GM23338 (cell line): ENCODE results near the gene TTLL6. TPM values are rescaled to one million over a fixed set of nuclear protein-coding genes. Genes with fewer than 3 reads are reported as not detected.

ENCODE experiments used
- ATAC-seq: fragments of 200-7000 bp; cut with Tn5 transposase; 3 replicates; pipeline ENCODE4 v1.9.1; 2020
- DNase-seq: peaks from one replicate; pipeline ENCODE4 v3.0.0-alpha.2; 2015; ENCODE audit warnings: low spot score
- H2AFZ ChIP-seq: fragments of 200-600 bp; sonication (generic); 2 replicates; pipeline ENCODE4 v1.8.0; 2016; ENCODE audit warnings: antibody characterized with exemption, mild to moderate bottlenecking, moderate library complexity
- H3F3A ChIP-seq: fragments of 200-600 bp; sonication (generic); replicated peaks from 2 replicates; pipeline ENCODE4 v1.8.0; 2017; ENCODE audit warnings: antibody characterized with exemption, mixed run types, low read depth
- H3K27ac ChIP-seq: fragments of 200-600 bp; sonication (generic); 2 replicates; pipeline ENCODE4 v1.6.1; 2016; ENCODE audit warnings: low read depth
- H3K27me3 ChIP-seq: fragments of 200-600 bp; sonication (generic); 2 replicates; pipeline ENCODE4 v1.8.0; 2016; ENCODE audit warnings: mild to moderate bottlenecking, mixed run types, moderate library complexity; ENCODE audit not compliant: insufficient read depth
- H3K36me3 ChIP-seq: fragments of 200-600 bp; sonication (generic); 2 replicates; pipeline ENCODE4 v1.8.0; 2016; ENCODE audit warnings: mild to moderate bottlenecking; ENCODE audit not compliant: insufficient read depth
- H3K4me1 ChIP-seq: fragments of 200-600 bp; sonication (generic); 2 replicates; pipeline ENCODE4 v1.8.0; 2016; ENCODE audit warnings: mild to moderate bottlenecking, moderate library complexity; ENCODE audit not compliant: insufficient read depth
- H3K4me2 ChIP-seq: fragments of 200-600 bp; sonication (generic); 2 replicates; pipeline ENCODE4 v1.7.1; 2017; ENCODE audit warnings: mixed run types
- H3K4me3 ChIP-seq: fragments of 200-600 bp; sonication (generic); 2 replicates; pipeline ENCODE4 v1.6.1; 2016; ENCODE audit warnings: mixed run types
- H3K79me2 ChIP-seq: fragments of 200-600 bp; sonication (generic); replicated peaks from 2 replicates; pipeline ENCODE4 v1.8.0; 2017; ENCODE audit warnings: mild to moderate bottlenecking; ENCODE audit not compliant: insufficient read depth
- H3K9me2 ChIP-seq: fragments of 200-600 bp; sonication (generic); 2 replicates; pipeline ENCODE4 v1.8.0; 2017; ENCODE audit not compliant: insufficient read depth
- H4K20me1 ChIP-seq: fragments of 200-600 bp; sonication (generic); replicated peaks from 2 replicates; pipeline ENCODE4 v1.8.0; 2017; ENCODE audit warnings: mild to moderate bottlenecking; ENCODE audit not compliant: insufficient read depth
- H3K27ac Mint-ChIP-seq: 2 replicates; pipeline ENCODE4 v1.8.0; 2020; ENCODE audit warnings: inconsistent platforms, mild to moderate bottlenecking, moderate library complexity, mixed read lengths
- H3K27me3 Mint-ChIP-seq: 3 replicates; pipeline ENCODE4 v1.8.0; 2022; ENCODE audit warnings: low read depth, mild to moderate bottlenecking, moderate library complexity, mixed read lengths, inconsistent platforms; ENCODE audit not compliant: insufficient read depth, poor library complexity
- H3K36me3 Mint-ChIP-seq: 3 replicates; pipeline ENCODE4 v1.8.0; 2021; ENCODE audit warnings: low read depth, mild to moderate bottlenecking, inconsistent platforms, moderate library complexity, mixed read lengths
- H3K4me1 Mint-ChIP-seq: 3 replicates; pipeline ENCODE4 v1.8.0; 2020; ENCODE audit warnings: mild to moderate bottlenecking, inconsistent platforms, mixed read lengths
- H3K4me3 Mint-ChIP-seq: 3 replicates; pipeline ENCODE4 v1.8.0; 2021; ENCODE audit warnings: moderate library complexity, mild to moderate bottlenecking, inconsistent platforms, mixed read lengths
- H3K9me3 Mint-ChIP-seq: 3 replicates; pipeline ENCODE4 v1.8.0; 2020; ENCODE audit warnings: moderate library complexity, mild to moderate bottlenecking, inconsistent platforms, mixed read lengths
- CREB1 ChIP-seq: fragments of 250-450 bp; sonication (Bioruptor Pico); IDR thresholded peaks from 2 replicates; pipeline ENCODE4 v1.5.0; 2020; ENCODE audit warnings: low read depth, mild to moderate bottlenecking, moderate library complexity
- EZH2 ChIP-seq: fragments of 200-600 bp; sonication (generic); IDR thresholded peaks from one replicate; pipeline ENCODE4 v1.8.0; 2017; ENCODE audit warnings: antibody characterized with exemption, mild to moderate bottlenecking, low read depth; ENCODE audit not compliant: unreplicated experiment
- EZH2phosphoT487 ChIP-seq: fragments of 200-600 bp; sonication (generic); IDR thresholded peaks from one replicate; pipeline ENCODE4 v1.8.1; 2018; ENCODE audit warnings: antibody characterized with exemption; ENCODE audit not compliant: unreplicated experiment
- JUNB ChIP-seq: IDR thresholded peaks from one replicate; pipeline ENCODE4 v1.6.1; 2016; ENCODE audit warnings: antibody characterized with exemption; ENCODE audit not compliant: unreplicated experiment
- NANOG ChIP-seq: IDR thresholded peaks from 2 replicates; pipeline ENCODE4 v1.6.1; 2016; ENCODE audit warnings: antibody characterized with exemption, borderline replicate concordance
- POLR2AphosphoS5 ChIP-seq: IDR thresholded peaks from 2 replicates; pipeline ENCODE4 v1.6.1; 2016; ENCODE audit warnings: antibody characterized with exemption, low read depth
- STAT1 ChIP-seq: IDR thresholded peaks from one replicate; pipeline ENCODE4 v1.6.1; 2016; ENCODE audit warnings: antibody characterized with exemption; ENCODE audit not compliant: unreplicated experiment
- ZNF114 ChIP-seq: fragments of 250-450 bp; sonication (Bioruptor Pico); IDR thresholded peaks from 2 replicates; pipeline ENCODE4 v1.5.0; 2020; ENCODE audit warnings: mild to moderate bottlenecking, moderate library complexity
- ZNF331 ChIP-seq: fragments of 250-450 bp; sonication (Bioruptor Pico); IDR thresholded peaks from 2 replicates; pipeline ENCODE4 v1.5.0; 2020; ENCODE audit warnings: low read depth, mild to moderate bottlenecking, moderate library complexity
- polyA plus RNA-seq: library from polyadenylated mRNA; unstranded; fragments of >200 nt; fragmentation: Nextera tagmentation; extraction: Ambion mirVana; gene quantifications from 2 replicates; pipeline ENCODE4 v1.2.1, GENCODE V29; 2016
- total RNA-seq: library from RNA; depleted of rRNA; stranded (reverse); fragments of >200 nt; shearing (Covaris generic); gene quantifications from 2 replicates; pipeline ENCODE4 v1.2.3, GENCODE V29; 2014
- TF ChIP-seq, protein P1 (sequence below): fragments of 250-450 bp; sonication (Bioruptor Pico); IDR thresholded peaks from 2 replicates; pipeline ENCODE4 v1.5.0; 2020; ENCODE audit warnings: mild to moderate bottlenecking, moderate library complexity
- TF ChIP-seq, protein P2 (sequence below), 2 experiments: fragments of 200-600 bp in 1 of 2; sonication (generic) in 1 of 2; conservative IDR thresholded peaks; 2 replicates each; pipeline versions ENCODE4 v1.5.1 to v1.6.1; 2016 to 2017; ENCODE audit warnings: antibody characterized with exemption in 2 of 2, low read depth in 2 of 2, mild to moderate bottlenecking in 2 of 2, moderate library complexity in 1 of 2
- TF ChIP-seq, protein P3 (sequence below): IDR thresholded peaks from one replicate; pipeline ENCODE4 v1.6.1; 2018; ENCODE audit warnings: antibody characterized with exemption; ENCODE audit not compliant: unreplicated experiment
- TF ChIP-seq, protein P4 (sequence below): IDR thresholded peaks from 2 replicates; pipeline ENCODE4 v1.6.1; 2016; ENCODE audit warnings: antibody characterized with exemption

Gene TTLL6
- total and polyA plus RNA-seq, 2 experiments from 2014 or later = 1.9 to 4.7 TPM

DNA sequence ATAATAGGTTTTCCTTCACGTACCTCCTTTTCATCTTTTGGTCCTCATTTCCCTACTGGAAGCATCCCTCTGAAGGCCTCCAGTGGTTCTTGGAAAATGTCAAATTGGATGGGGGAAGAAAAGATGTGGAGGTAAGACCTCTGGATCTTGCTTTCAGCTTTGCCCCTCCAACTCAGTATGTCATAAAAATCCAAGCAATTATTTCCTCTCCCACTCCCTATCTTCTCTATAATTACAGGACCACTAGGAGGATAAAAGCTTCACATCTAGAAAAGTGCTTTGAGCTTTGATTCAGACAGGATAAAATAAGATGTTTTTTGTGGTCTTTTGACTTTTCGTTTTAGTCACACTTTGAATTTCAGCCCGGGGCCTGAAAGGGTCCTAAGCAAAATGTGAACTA is 1.7 kb downstream of the TTLL6 start:
- DNase-seq (no peak), ATAC-seq (no peak)
- Histone ChIP-seq H2AFZ (no peak overlapping the region), H3K27me3 (peaks cover 11% of the 10 kb centered on the region; the same call in 1 of the 2 replicates), H3K4me3 (no peak overlapping the region), H3K4me1 (peaks cover 32% of the 10 kb centered on the region), H3K4me2 (0 out of 2 replicates have a peak overlapping the region, but pooled peaks have one; percentile 88), H3K36me3 (no peaks in the 10 kb centered on the region), H4K20me1 (no peaks in the 10 kb centered on the region), H3K79me2 (no peaks in the 10 kb centered on the region), H3K27ac (no peak overlapping the region), H3K9me2 (no peaks in the 10 kb centered on the region), H3F3A (peaks cover 25% of the 10 kb centered on the region)
- no peak overlapping the region for H3K27ac Mint-ChIP-seq
- TF ChIP-seq POLR2AphosphoS5 (no peak), ZNF331 (CRISPR knock-in tag) (no peak), EZH2phosphoT487 (no peak), JUNB (no peak), EZH2 (no peak), CREB1 (CRISPR knock-in tag) (no peak), STAT1 (no peak), ZNF114 (no peak), NANOG (no peak)
- TF ChIP-seq, protein P1, sequence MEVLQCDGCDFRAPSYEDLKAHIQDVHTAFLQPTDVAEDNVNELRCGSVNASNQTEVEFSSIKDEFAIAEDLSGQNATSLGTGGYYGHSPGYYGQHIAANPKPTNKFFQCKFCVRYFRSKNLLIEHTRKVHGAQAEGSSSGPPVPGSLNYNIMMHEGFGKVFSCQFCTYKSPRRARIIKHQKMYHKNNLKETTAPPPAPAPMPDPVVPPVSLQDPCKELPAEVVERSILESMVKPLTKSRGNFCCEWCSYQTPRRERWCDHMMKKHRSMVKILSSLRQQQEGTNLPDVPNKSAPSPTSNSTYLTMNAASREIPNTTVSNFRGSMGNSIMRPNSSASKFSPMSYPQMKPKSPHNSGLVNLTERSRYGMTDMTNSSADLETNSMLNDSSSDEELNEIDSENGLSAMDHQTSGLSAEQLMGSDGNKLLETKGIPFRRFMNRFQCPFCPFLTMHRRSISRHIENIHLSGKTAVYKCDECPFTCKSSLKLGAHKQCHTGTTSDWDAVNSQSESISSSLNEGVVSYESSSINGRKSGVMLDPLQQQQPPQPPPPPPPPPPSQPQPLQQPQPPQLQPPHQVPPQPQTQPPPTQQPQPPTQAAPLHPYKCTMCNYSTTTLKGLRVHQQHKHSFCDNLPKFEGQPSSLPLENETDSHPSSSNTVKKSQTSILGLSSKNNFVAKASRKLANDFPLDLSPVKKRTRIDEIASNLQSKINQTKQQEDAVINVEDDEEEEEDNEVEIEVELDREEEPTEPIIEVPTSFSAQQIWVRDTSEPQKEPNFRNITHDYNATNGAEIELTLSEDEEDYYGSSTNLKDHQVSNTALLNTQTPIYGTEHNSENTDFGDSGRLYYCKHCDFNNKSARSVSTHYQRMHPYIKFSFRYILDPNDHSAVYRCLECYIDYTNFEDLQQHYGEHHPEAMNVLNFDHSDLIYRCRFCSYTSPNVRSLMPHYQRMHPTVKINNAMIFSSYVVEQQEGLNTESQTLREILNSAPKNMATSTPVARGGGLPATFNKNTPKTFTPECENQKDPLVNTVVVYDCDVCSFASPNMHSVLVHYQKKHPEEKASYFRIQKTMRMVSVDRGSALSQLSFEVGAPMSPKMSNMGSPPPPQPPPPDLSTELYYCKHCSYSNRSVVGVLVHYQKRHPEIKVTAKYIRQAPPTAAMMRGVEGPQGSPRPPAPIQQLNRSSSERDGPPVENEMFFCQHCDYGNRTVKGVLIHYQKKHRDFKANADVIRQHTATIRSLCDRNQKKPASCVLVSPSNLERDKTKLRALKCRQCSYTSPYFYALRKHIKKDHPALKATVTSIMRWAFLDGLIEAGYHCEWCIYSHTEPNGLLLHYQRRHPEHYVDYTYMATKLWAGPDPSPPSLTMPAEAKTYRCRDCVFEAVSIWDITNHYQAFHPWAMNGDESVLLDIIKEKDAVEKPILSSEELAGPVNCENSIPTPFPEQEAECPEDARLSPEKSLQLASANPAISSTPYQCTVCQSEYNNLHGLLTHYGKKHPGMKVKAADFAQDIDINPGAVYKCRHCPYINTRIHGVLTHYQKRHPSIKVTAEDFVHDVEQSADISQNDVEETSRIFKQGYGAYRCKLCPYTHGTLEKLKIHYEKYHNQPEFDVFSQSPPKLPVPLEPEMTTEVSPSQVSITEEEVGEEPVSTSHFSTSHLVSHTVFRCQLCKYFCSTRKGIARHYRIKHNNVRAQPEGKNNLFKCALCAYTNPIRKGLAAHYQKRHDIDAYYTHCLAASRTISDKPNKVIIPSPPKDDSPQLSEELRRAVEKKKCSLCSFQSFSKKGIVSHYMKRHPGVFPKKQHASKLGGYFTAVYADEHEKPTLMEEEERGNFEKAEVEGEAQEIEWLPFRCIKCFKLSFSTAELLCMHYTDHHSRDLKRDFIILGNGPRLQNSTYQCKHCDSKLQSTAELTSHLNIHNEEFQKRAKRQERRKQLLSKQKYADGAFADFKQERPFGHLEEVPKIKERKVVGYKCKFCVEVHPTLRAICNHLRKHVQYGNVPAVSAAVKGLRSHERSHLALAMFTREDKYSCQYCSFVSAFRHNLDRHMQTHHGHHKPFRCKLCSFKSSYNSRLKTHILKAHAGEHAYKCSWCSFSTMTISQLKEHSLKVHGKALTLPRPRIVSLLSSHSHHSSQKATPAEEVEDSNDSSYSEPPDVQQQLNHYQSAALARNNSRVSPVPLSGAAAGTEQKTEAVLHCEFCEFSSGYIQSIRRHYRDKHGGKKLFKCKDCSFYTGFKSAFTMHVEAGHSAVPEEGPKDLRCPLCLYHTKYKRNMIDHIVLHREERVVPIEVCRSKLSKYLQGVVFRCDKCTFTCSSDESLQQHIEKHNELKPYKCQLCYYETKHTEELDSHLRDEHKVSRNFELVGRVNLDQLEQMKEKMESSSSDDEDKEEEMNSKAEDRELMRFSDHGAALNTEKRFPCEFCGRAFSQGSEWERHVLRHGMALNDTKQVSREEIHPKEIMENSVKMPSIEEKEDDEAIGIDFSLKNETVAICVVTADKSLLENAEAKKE (CRISPR knock-in tag) = no peak
- TF ChIP-seq, protein P2, sequence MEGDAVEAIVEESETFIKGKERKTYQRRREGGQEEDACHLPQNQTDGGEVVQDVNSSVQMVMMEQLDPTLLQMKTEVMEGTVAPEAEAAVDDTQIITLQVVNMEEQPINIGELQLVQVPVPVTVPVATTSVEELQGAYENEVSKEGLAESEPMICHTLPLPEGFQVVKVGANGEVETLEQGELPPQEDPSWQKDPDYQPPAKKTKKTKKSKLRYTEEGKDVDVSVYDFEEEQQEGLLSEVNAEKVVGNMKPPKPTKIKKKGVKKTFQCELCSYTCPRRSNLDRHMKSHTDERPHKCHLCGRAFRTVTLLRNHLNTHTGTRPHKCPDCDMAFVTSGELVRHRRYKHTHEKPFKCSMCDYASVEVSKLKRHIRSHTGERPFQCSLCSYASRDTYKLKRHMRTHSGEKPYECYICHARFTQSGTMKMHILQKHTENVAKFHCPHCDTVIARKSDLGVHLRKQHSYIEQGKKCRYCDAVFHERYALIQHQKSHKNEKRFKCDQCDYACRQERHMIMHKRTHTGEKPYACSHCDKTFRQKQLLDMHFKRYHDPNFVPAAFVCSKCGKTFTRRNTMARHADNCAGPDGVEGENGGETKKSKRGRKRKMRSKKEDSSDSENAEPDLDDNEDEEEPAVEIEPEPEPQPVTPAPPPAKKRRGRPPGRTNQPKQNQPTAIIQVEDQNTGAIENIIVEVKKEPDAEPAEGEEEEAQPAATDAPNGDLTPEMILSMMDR (conservative IDR thresholded peaks at IDR 0.05; ENCODE audit: low read depth in 2 of 2) = no peak
- TF ChIP-seq, protein P3, sequence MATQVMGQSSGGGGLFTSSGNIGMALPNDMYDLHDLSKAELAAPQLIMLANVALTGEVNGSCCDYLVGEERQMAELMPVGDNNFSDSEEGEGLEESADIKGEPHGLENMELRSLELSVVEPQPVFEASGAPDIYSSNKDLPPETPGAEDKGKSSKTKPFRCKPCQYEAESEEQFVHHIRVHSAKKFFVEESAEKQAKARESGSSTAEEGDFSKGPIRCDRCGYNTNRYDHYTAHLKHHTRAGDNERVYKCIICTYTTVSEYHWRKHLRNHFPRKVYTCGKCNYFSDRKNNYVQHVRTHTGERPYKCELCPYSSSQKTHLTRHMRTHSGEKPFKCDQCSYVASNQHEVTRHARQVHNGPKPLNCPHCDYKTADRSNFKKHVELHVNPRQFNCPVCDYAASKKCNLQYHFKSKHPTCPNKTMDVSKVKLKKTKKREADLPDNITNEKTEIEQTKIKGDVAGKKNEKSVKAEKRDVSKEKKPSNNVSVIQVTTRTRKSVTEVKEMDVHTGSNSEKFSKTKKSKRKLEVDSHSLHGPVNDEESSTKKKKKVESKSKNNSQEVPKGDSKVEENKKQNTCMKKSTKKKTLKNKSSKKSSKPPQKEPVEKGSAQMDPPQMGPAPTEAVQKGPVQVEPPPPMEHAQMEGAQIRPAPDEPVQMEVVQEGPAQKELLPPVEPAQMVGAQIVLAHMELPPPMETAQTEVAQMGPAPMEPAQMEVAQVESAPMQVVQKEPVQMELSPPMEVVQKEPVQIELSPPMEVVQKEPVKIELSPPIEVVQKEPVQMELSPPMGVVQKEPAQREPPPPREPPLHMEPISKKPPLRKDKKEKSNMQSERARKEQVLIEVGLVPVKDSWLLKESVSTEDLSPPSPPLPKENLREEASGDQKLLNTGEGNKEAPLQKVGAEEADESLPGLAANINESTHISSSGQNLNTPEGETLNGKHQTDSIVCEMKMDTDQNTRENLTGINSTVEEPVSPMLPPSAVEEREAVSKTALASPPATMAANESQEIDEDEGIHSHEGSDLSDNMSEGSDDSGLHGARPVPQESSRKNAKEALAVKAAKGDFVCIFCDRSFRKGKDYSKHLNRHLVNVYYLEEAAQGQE = no peak
- TF ChIP-seq, protein P4, sequence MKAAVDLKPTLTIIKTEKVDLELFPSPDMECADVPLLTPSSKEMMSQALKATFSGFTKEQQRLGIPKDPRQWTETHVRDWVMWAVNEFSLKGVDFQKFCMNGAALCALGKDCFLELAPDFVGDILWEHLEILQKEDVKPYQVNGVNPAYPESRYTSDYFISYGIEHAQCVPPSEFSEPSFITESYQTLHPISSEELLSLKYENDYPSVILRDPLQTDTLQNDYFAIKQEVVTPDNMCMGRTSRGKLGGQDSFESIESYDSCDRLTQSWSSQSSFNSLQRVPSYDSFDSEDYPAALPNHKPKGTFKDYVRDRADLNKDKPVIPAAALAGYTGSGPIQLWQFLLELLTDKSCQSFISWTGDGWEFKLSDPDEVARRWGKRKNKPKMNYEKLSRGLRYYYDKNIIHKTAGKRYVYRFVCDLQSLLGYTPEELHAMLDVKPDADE = no peak
- H3K9me3 Mint-ChIP-seq = no peaks in the 10 kb centered on the region
- H3K4me3 Mint-ChIP-seq = peak overlapping the region; percentile 59
- peaks cover 19% of the 10 kb centered on the region for H3K27me3 Mint-ChIP-seq
- peaks cover 31% of the 10 kb centered on the region for H3K4me1 Mint-ChIP-seq
- H3K36me3 Mint-ChIP-seq = no peaks in the 10 kb centered on the region; the same call in 2 of the 3 replicates
